Brain pericyte (primary cell): ENCODE results near the gene RUVBL2.
"Not testable (repeated sequence)": the region's sequence is repeated elsewhere in the genome, so short reads cannot be mapped to it uniquely, and the experiment has no call there.

Source experiments
- DNase-seq: peaks from one replicate; pipeline ENCODE4 v3.0.0-alpha.2; 2012; ENCODE audit warnings: low read depth, low spot score

Gene RUVBL2

GRCh38 chr19:49017666-49018351 lies 24.1 kb downstream of the RUVBL2 start:
- no peak for DNase-seq

- not testable (repeated sequence) for DNase-seq
Measured at GRCh38 chr19:49018388-49019241, 24.9 kb downstream of the RUVBL2 start.

DNA sequence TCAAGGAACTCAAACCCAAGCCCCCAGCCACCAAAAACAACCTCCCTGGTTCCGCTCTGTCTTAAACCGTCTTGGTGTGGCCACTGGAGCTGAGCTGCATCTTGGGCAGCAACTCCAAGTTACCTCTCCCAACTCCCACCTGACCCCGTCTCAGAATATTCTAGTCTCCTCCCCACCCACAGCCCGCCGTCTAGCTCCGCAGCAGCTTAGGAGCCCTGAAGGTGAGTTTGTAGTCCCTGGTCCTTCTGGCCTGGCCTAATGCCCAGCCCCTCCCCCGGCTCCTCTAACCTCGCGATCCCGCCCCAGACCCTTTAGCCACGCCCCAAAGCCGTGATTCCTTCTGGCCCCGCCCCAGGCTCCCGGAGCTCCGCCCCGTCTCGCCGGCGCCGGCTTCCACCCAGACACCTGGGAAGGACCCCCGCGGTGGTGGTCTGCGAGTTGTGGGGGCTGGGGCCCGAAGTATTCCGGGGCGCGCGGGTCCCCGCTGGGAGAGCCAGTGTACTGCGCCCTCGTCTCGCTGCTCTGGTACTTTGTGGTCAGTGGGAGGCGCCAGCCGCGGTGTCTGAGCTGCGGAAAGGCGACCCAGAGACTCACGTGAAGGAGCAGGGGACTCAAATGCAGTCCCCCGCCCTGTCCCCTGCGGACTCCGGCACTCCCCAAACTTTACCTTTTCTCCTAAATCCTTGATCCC lies 25.7 kb downstream of the RUVBL2 start:
- DNase-seq, result no peak

GRCh38 chr19:49020342-49020741 lies 26.7 kb downstream of the RUVBL2 start:
- no peak for DNase-seq

GRCh38 chr19:49020931-49021895 lies 27.5 kb downstream of the RUVBL2 start:
- DNase-seq, result no peak

DNA sequence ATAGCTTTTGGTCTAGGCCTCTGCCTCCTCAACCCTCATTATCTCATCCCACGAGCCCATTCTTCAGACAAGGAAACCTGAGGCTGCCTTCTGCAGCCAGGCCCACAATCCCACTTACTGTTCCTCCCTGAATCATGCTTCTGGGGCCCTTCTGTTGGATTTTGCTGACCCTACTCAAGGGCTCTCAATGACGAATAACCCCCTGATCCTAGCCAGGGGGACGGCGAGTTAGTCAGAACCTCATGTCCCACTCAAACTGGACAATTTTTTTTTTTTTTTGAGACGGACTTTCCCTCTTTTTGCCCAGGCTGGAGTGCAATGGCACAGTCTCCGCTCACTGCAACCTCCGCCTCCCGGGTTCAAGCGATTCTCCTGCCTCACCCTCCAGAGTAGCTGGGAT lies 28.4 kb downstream of the RUVBL2 start:
- DNase-seq, result no peak

- not testable (repeated sequence) for DNase-seq
Measured at GRCh38 chr19:49024233-49024632, 30.5 kb downstream of the RUVBL2 start, which contains the start of gene CGB3. Gene CGB3 (minus strand): TSS chr19:49024333. CDS start chr19:49023971, 362 bp downstream.

GRCh38 chr19:49025088-49025487 lies 31.4 kb downstream of the RUVBL2 start:
- DNase-seq, result not testable (repeated sequence)

- not testable (repeated sequence) for DNase-seq
Measured at GRCh38 chr19:49025599-49025998, 31.9 kb downstream of the RUVBL2 start.

DNA sequence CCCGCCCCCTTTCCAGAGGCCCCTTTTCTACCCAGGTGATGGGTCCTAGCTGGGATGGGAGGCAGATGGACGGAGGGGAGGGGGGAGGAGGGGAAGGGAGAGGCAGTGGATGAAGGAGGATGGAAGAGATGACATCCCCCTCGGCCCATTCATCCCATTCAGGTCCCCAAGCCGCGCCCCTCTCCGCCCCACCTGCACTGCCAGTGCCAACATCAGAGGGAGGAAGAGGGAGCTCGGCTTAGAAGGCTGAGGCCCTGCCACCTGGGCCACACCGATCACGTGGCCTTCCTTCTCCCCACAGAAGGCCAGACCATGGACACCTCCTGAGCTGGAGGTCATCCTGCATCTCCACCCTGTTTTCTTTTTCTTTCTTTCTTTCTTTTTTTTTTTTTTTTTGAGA lies 35.0 kb downstream of the RUVBL2 start:
- DNase-seq, result not testable (repeated sequence)

GRCh38 chr19:49029749-49030148 lies 36.1 kb downstream of the RUVBL2 start:
- DNase-seq, result not testable (repeated sequence)

DNA sequence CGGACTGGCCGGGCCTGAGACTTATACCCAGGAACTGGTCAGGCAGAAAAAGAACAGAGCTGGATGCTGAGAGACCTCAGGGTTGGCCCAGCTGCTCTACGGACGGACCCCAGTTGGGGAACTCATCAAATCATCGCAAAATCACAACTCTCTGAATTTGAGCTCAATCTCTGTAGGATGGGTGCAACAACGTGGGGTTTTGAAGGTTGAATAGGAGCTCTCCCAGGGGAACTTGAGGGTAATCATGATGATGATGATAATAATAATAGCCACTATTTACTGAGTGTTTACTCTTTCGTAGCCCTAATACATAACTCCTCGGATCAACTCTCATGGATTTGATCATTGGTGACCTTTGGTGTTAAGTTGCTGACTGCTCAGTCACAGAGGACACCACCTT lies 36.6 kb downstream of the RUVBL2 start:
- DNase-seq, result not testable (repeated sequence)

- DNase-seq, result not testable (repeated sequence)
Measured at GRCh38 chr19:49031642-49032301, 38.1 kb downstream of the RUVBL2 start, which contains the start of gene CGB2. Gene CGB2 (plus strand): TSS chr19:49031890. CDS start chr19:49032096, 206 bp downstream.

GRCh38 chr19:49036815-49037214 lies 43.1 kb downstream of the RUVBL2 start, which contains the start of gene CGB1:
Gene CGB1 (minus strand): TSS chr19:49036895. CDS start chr19:49036711, 184 bp downstream.
- DNase-seq, result not testable (repeated sequence)

DNA sequence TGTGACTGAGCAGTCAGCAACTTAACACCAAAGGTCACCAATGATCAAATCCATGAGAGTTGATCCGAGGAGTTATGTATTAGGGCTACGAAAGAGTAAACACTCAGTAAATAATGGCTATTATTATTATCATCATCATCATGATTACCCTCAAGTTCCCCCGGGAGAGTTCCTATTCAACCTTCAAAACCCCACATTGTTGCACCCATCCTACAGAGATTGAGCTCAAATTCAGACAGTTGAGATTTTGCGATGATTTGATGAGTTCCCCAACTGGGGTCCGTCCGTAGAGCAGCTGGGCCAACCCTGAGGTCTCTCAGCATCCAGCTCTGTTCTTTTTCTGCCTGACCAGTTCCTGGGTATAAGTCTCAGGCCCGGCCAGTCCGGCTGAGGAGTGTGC lies 44.4 kb downstream of the RUVBL2 start:
- not testable (repeated sequence) for DNase-seq

DNA sequence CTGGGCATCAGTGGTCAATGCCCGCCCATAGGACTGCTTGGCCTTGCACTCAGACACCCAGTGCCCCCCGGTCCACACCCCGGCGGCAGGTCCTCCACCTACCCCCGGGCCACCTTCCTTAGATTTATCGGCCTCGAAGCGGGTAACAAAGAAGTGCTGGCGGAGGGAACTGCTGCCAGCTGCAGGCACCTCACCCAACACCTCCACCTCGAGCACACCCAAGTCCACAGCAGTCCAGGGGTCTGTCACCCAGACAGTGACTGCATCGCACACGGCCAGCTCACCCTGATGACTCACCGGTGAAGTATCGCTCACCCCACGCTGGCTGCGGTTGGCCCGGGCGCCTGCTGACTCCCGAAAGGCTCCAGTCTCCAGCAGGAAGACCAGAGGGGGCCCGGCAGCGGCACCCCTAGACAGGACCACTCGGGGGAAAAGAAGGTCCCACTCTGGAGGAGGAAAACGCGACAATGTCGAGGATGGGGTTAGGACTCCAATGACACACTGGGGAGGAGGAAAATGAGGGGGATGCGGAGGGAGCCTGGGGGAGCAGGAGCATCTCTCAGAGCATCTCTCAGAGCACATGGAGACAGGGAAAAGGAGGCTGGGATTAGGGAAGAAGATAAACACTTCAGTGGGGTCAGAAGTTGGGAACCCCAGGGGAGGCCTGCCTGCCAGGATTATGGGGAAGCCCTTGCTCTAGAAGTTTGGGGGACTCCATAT lies 45.0 kb downstream of the RUVBL2 start:
- DNase-seq, result not testable (repeated sequence)

DNA sequence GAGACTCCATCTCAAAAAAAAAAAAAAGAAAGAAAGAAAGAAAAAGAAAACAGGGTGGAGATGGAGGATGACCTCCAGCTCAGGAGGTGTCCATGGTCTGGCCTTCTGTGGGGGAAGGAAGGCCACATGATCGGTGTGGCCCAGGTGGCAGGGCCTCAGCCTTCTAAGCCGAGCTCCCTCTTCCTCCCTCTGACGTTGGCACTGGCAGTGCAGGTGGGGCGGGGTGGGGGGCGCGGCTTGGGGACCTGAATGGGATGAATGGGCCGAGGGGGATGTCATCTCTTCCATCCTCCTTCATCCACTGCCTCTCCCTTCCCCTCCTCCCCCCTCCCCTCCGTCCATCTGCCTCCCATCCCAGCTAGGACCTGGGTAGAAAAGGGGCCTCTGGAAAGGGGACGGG lies 46.0 kb downstream of the RUVBL2 start:
- DNase-seq, result not testable (repeated sequence)

- no peak for DNase-seq
Measured at GRCh38 chr19:49042177-49042576, 48.5 kb downstream of the RUVBL2 start.

DNA sequence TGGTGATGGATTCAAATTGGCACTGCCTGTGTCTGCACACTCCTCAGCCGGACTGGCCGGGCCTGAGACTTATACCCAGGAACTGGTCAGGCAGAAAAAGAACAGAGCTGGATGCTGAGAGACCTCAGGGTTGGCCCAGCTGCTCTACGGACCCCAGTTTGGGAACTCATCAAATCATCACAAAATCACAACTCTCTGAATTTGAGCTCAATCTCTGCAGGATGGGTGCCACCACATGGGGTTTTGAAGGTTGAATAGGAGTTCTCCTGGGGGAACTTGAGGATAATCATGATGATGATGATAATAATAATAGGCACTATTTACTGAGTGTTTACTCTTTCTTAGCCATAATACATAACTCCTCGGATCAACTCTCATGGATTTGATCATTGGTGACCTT lies 49.0 kb downstream of the RUVBL2 start:
- DNase-seq, result not testable (repeated sequence)
